Smooth muscle cell (in vitro differentiated cells): Measurements from ENCODE around the gene TBL3. TPM values are rescaled to one million over a fixed set of nuclear protein-coding genes. Genes with fewer than 3 reads are reported as not detected.
A peak's percentile ranks its signal among the peaks of the same experiment; 100 is the strongest.

Experiments
- DNase-seq: peaks from one replicate; lab custom pipeline; 2025; ENCODE audit not compliant: unreplicated experiment; lab: John Stamatoyannopoulos, UW
- H2AFZ ChIP-seq: fragments of 200-600 bp; sonication (generic); 2 replicates; pipeline ENCODE4 v1.6.0; 2016; ENCODE audit warnings: antibody characterized with exemption, low read depth, mild to moderate bottlenecking
- H3F3A ChIP-seq: fragments of 200-600 bp; sonication (generic); 2 replicates; pipeline ENCODE4 v1.6.0; 2017; ENCODE audit warnings: antibody characterized with exemption, low read depth
- H3K27ac ChIP-seq: fragments of 200-600 bp; sonication (generic); 2 replicates; pipeline ENCODE4 v1.5.1; 2016; ENCODE audit warnings: low read depth, mild to moderate bottlenecking
- H3K27me3 ChIP-seq: fragments of 200-600 bp; sonication (generic); 2 replicates; pipeline ENCODE4 v1.6.1; 2016; ENCODE audit warnings: low read depth, mild to moderate bottlenecking
- H3K36me3 ChIP-seq: fragments of 200-600 bp; sonication (generic); 2 replicates; pipeline ENCODE4 v1.5.1; 2016; ENCODE audit warnings: low read depth
- H3K4me1 ChIP-seq: fragments of 200-600 bp; sonication (generic); 2 replicates; pipeline ENCODE4 v1.5.1; 2016; ENCODE audit warnings: low read depth
- H3K4me2 ChIP-seq: fragments of 200-600 bp; sonication (generic); 2 replicates; pipeline ENCODE4 v1.6.0; 2016; ENCODE audit warnings: mild to moderate bottlenecking
- H3K4me3 ChIP-seq: fragments of 200-600 bp; sonication (generic); 2 replicates; pipeline ENCODE4 v1.5.1; 2016; ENCODE audit warnings: mild to moderate bottlenecking
- H3K79me2 ChIP-seq: fragments of 200-600 bp; sonication (generic); 2 replicates; pipeline ENCODE4 v1.6.0; 2016; ENCODE audit warnings: low read depth, mild to moderate bottlenecking
- H3K9ac ChIP-seq: fragments of 200-600 bp; sonication (generic); 2 replicates; pipeline ENCODE4 v1.6.0; 2016; ENCODE audit warnings: low read depth
- H3K9me3 ChIP-seq: fragments of 200-600 bp; sonication (generic); replicated peaks from 2 replicates; pipeline ENCODE4 v1.5.1; 2016; ENCODE audit warnings: low read depth
- H4K20me1 ChIP-seq: fragments of 200-600 bp; sonication (generic); 2 replicates; pipeline ENCODE4 v1.6.0; 2016; ENCODE audit warnings: low read depth
- WGBS: methylation state at CpG from one replicate; pipeline ENCODE4 v1.1.7; 2016; ENCODE audit warnings: low lambda C conversion rate; 5-methylcytosine and 5-hydroxymethylcytosine counted together
- polyA plus RNA-seq: library from polyadenylated mRNA; unstranded; fragments of >200 nt; fragmentation: Nextera tagmentation; extraction: Ambion mirVana; gene quantifications from 2 replicates; pipeline ENCODE4 v1.2.1, GENCODE V29; 2016
- total RNA-seq: library from RNA; depleted of rRNA; stranded (reverse); fragments of >200 nt; gene quantifications from 2 replicates; pipeline ENCODE4 v1.2.3, GENCODE V29; 2014
- TF ChIP-seq, protein P1 (sequence below): fragments of 200-600 bp; sonication (generic); IDR thresholded peaks from 2 replicates; pipeline ENCODE4 v1.5.1; 2017; ENCODE audit warnings: borderline replicate concordance, mild to moderate bottlenecking, antibody characterized with exemption; ENCODE audit not compliant: insufficient read depth, poor library complexity, severe bottlenecking

TBL3 gene
- total and polyA plus RNA-seq, 2 experiments from 2014 or later = 28.5 to 81.7 TPM

DNA sequence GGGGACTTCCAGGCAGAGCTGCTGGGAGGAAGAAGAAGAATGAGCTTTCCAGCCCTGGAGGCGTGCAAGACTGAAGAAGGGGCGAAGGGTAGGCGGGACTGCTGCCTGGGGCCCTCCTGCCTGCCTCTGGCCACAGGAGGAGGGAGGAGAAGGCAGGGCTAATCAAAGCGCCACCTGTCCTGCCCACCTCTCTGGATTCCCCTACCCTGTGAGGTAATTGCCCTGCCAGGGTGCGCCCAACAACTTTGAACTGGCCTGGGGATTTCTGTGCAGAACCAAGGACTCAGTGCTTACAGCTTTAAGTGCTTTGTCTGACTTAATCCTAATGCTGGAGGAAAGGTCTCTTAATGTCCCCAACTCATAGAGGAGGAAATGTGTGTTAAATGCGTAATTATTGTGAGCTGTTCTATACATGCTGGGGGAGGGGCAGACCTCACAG is 9.6 kb downstream of the TBL3 start, which contains the start of gene NOXO1:
TSS of gene NOXO1 (minus strand) at position 72 of the 439 bp plus-strand sequence. CDS start 290 bp downstream, outside the sequence.
- 59% methylated on average over 6 of the region's 6 CpGs for WGBS
- TF ChIP-seq, protein P1, sequence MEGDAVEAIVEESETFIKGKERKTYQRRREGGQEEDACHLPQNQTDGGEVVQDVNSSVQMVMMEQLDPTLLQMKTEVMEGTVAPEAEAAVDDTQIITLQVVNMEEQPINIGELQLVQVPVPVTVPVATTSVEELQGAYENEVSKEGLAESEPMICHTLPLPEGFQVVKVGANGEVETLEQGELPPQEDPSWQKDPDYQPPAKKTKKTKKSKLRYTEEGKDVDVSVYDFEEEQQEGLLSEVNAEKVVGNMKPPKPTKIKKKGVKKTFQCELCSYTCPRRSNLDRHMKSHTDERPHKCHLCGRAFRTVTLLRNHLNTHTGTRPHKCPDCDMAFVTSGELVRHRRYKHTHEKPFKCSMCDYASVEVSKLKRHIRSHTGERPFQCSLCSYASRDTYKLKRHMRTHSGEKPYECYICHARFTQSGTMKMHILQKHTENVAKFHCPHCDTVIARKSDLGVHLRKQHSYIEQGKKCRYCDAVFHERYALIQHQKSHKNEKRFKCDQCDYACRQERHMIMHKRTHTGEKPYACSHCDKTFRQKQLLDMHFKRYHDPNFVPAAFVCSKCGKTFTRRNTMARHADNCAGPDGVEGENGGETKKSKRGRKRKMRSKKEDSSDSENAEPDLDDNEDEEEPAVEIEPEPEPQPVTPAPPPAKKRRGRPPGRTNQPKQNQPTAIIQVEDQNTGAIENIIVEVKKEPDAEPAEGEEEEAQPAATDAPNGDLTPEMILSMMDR = no peak
- Histone ChIP-seq H3K4me2 (no peak within 1 kb of the TSS), H3K9me3 (no peaks in the 10 kb centered on the region), H3K4me3 (no peak within 1 kb of the TSS), H3K79me2 (no peaks in the 10 kb centered on the region), H2AFZ (no peak within 1 kb of the TSS), H4K20me1 (no peaks in the 10 kb centered on the region), H3K36me3 (no peaks in the 10 kb centered on the region), H3F3A (peaks cover 7% of the 10 kb centered on the region), H3K27ac (no peak within 1 kb of the TSS), H3K9ac (no peak within 1 kb of the TSS), H3K27me3 (peaks cover 54% of the 10 kb centered on the region), H3K4me1 (peaks cover 28% of the 10 kb centered on the region)
- DNase-seq = no peak

DNA sequence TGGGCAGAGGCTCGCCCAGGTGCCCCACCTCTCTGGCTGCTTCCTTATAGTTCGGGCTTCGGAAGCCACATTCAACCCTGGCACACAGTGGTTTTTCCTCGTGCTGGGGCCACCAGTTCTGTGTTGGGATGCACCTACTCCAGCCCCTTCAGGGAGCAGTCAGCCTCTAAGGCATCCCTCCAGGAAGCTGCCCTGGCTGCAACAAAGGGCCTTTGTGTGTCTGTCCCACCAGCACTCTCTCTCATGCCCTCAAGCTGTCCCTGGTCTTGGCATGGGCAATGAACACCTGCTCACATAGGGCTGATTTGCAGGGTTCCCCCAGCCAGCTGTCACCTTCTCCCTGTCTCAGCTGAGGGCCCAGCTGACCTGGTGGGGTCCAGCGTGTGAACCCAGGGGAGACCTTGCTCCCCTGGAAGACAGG is 10.2 kb downstream of the TBL3 start:
- WGBS = 85% methylated on average over 5 of the region's 5 CpGs
- no peaks in the 10 kb centered on the region for H3K36me3 ChIP-seq
- no peak for DNase-seq
- no peaks in the 10 kb centered on the region for H3K9me3 ChIP-seq
- peaks cover 7% of the 10 kb centered on the region for H3F3A ChIP-seq
- no peak overlapping the region for H3K9ac ChIP-seq
- peaks cover 28% of the 10 kb centered on the region for H3K4me1 ChIP-seq
- no peak overlapping the region for H3K4me2 ChIP-seq
- H2AFZ ChIP-seq = no peak overlapping the region
- no peaks in the 10 kb centered on the region for H4K20me1 ChIP-seq
- TF ChIP-seq, protein P1 = no peak
- no peaks in the 10 kb centered on the region for H3K79me2 ChIP-seq
- no peak overlapping the region for H3K27ac ChIP-seq
- H3K4me3 ChIP-seq = no peak overlapping the region
- H3K27me3 ChIP-seq = peaks cover 54% of the 10 kb centered on the region

DNA sequence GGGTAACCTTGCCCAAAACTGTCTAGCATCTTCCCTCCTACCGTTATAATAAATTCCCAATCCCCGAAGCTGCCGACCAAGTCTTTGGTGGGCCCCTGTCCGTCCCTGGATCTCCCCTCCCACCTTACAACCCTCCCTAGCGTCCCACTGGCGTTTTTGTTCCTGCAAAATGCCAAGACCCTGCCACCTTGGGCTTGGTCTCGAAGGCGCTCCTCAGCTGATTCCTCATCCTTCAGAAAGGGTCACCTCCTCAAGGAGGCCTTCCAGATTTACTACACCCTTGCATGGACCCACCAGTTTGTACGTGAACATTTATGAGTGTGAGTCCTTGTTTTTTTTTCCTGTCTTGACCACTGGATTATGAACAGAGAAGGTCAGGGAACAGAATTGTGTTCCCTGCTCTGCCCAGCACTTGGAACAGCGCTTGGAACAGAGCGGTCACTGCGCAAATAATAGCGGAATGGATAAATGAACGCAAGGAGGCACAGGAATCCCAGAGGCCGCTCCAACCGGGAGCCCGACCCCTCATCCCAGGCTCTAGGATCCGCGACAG is 11.2 kb downstream of the TBL3 start:
- no peak overlapping the region for H3K27ac ChIP-seq
- H3K4me3 ChIP-seq = peak overlapping the region; percentile 89
- H3K79me2 ChIP-seq = no peaks in the 10 kb centered on the region
- H3K9ac ChIP-seq = no peak overlapping the region
- H3K4me1 ChIP-seq = peaks cover 28% of the 10 kb centered on the region
- DNase-seq = no peak
- TF ChIP-seq, protein P1 = peak; percentile 6
- WGBS = 35% methylated on average over 19 of the region's 19 CpGs
- H3K27me3 ChIP-seq = peaks cover 53% of the 10 kb centered on the region
- H3K4me2 ChIP-seq = peak overlapping the region; percentile 99
- H3K9me3 ChIP-seq = no peaks in the 10 kb centered on the region
- H2AFZ ChIP-seq = no peak overlapping the region
- no peaks in the 10 kb centered on the region for H3K36me3 ChIP-seq
- H4K20me1 ChIP-seq = no peaks in the 10 kb centered on the region
- peaks cover 7% of the 10 kb centered on the region for H3F3A ChIP-seq
